Activated T-cell treated with anti-CD3 and anti-CD28 coated beads for 1 hour (primary cell): ENCODE data around the gene DGCR8.

Experiments used
- DNase-seq: peaks from one replicate; pipeline ENCODE4 v3.0.0-alpha.2; 2020; ENCODE audit warnings: low read depth

The DGCR8 gene

GRCh38 chr22:20110359-20110985 is 30.4 kb downstream of the DGCR8 start:
- DNase-seq = no peak

- no peak for DNase-seq
These were observed 31.1 kb downstream of the DGCR8 start for GRCh38 chr22:20111045-20111688.

GRCh38 chr22:20111689-20112622 is 31.9 kb downstream of the DGCR8 start:
- no peak for DNase-seq

- no peak for DNase-seq
These were observed 32.8 kb downstream of the DGCR8 start for GRCh38 chr22:20112623-20113511.

- DNase-seq = no peak
These were observed 33.7 kb downstream of the DGCR8 start for GRCh38 chr22:20113551-20114310.

GRCh38 chr22:20114506-20115475 is 34.8 kb downstream of the DGCR8 start:
- no peak for DNase-seq

GRCh38 chr22:20115691-20116375 is 35.8 kb downstream of the DGCR8 start, which contains the start of gene RANBP1:
Gene RANBP1, plus strand, starts transcription at chr22:20116104. Its CDS starts 81 bp downstream, at chr22:20116185.
- no peak for DNase-seq

- DNase-seq = no peak
These were observed 36.4 kb downstream of the DGCR8 start for GRCh38 chr22:20116376-20116950.

GRCh38 chr22:20116951-20117632 is 37.1 kb downstream of the DGCR8 start, which contains the start of gene TRMT2A:
Gene TRMT2A, minus strand, starts transcription at chr22:20117226. Its CDS starts 320 bp downstream, at chr22:20116906.
- DNase-seq = peak; percentile 91

- peak; percentile 35 for DNase-seq
These were observed 37.7 kb downstream of the DGCR8 start for GRCh38 chr22:20117633-20118299.

- DNase-seq = no peak
These were observed 38.4 kb downstream of the DGCR8 start for GRCh38 chr22:20118300-20119020.

GRCh38 chr22:20121856-20122415 is 41.9 kb downstream of the DGCR8 start:
- no peak for DNase-seq

- no peak for DNase-seq
These were observed 43.5 kb downstream of the DGCR8 start for GRCh38 chr22:20123366-20124082.

GRCh38 chr22:20124083-20124787 is 44.2 kb downstream of the DGCR8 start:
- no peak for DNase-seq
